ENCODE data around the gene ATG4C. TPM values are rescaled to one million over a fixed set of nuclear protein-coding genes. Genes with fewer than 3 reads are reported as not detected.

The ATG4C gene
- total and polyA plus RNA-seq, 2 experiments from 2014 or later: 7.2 to 10.6 TPM

DNA sequence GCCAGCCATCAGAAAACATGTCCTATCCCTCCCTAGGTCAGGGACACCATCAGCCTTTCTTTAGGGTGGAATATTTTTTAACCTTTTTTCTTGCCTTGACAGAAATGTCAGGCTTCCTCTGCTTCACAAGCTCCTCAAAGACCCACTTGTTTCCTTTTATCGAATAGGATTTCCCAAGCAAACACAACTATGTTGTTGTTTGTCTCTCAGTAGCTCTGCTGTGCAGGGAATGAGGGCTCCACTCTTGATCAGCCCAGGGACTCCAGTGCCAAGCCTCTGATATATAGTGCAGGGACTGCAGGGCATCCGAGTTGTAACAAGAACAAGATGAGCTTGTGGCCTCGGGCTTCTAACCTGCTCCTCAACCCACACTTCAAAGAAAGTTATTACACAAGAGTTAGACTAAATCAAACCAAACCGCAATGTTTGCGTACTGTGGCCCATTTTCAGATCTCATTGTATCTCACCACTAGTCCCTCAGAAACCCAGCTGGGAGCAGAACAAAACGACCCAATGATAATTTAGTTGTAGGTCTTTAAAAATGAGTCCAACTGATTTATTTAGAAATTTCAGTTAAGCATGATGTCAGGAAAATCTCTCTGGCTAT, 108.1 kb downstream of the ATG4C start:
- Histone ChIP-seq H3K4me2 (no peak overlapping the region), H3K4me1 (ENCODE audit: insufficient read depth) (no peaks in the 10 kb centered on the region), H3K4me3 (no peak overlapping the region), H2AFZ (no peak overlapping the region), H3K27ac (no peak overlapping the region), H3K9me2 (replicated peaks; ENCODE audit: insufficient read depth) (no peaks in the 10 kb centered on the region), H3K36me3 (replicated peaks; ENCODE audit: insufficient read depth, low read depth) (no peaks in the 10 kb centered on the region), H3K79me2 (no peaks in the 10 kb centered on the region), H4K20me1 (ENCODE audit: insufficient read depth, poor library complexity, severe bottlenecking) (no peaks in the 10 kb centered on the region), H3K27me3 (no peaks in the 10 kb centered on the region), H3K9me3 (ENCODE audit: low read depth) (no peaks in the 10 kb centered on the region)
- no peak for TF ChIP-seq EZH2 (IDR thresholded peaks at IDR 0.05; ENCODE audit: borderline replicate concordance)
- TF ChIP-seq, protein P1, sequence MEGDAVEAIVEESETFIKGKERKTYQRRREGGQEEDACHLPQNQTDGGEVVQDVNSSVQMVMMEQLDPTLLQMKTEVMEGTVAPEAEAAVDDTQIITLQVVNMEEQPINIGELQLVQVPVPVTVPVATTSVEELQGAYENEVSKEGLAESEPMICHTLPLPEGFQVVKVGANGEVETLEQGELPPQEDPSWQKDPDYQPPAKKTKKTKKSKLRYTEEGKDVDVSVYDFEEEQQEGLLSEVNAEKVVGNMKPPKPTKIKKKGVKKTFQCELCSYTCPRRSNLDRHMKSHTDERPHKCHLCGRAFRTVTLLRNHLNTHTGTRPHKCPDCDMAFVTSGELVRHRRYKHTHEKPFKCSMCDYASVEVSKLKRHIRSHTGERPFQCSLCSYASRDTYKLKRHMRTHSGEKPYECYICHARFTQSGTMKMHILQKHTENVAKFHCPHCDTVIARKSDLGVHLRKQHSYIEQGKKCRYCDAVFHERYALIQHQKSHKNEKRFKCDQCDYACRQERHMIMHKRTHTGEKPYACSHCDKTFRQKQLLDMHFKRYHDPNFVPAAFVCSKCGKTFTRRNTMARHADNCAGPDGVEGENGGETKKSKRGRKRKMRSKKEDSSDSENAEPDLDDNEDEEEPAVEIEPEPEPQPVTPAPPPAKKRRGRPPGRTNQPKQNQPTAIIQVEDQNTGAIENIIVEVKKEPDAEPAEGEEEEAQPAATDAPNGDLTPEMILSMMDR (IDR thresholded peaks at IDR 0.05; ENCODE audit: poor library complexity): no peak
- no peak for TF ChIP-seq EZH2phosphoT487 (IDR thresholded peaks at IDR 0.05; ENCODE audit: low read depth, severe bottlenecking, unreplicated experiment)
- WGBS (ENCODE audit: low lambda C conversion rate, missing lambda C conversion rate): 73% methylated on average over 6 of the region's 6 CpGs
- DNase-seq (ENCODE audit: low spot score): no peak

DNA sequence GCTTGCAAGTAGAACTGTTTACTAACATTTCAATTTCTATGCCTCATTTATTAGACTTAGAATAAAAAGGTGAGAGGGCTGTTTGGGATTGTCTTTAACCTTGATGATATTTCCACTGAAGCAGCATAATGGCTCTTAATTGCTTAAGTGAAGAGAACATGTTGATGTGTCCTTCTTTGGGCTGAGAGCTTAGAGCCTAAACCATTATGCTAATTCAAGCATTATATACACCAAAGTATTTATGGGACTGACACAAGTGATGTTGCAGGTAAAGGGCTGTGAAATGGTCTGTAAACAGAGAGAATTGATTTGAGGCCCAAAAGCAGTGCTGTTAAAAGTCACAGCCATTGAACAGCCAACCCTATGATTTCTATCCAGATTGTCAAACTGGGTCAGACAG, 113.9 kb downstream of the ATG4C start:
- H2AFZ ChIP-seq: no peak overlapping the region
- no peaks in the 10 kb centered on the region for H4K20me1 ChIP-seq (ENCODE audit: insufficient read depth, poor library complexity, severe bottlenecking)
- no peak overlapping the region for H3K27ac ChIP-seq
- DNase-seq (ENCODE audit: low spot score): no peak
- no peaks in the 10 kb centered on the region for H3K9me2 ChIP-seq (replicated peaks; ENCODE audit: insufficient read depth)
- H3K9me3 ChIP-seq (ENCODE audit: low read depth): no peaks in the 10 kb centered on the region
- no peaks in the 10 kb centered on the region for H3K4me1 ChIP-seq (ENCODE audit: insufficient read depth)
- TF ChIP-seq EZH2 (IDR thresholded peaks at IDR 0.05; ENCODE audit: borderline replicate concordance) (no peak), EZH2phosphoT487 (IDR thresholded peaks at IDR 0.05; ENCODE audit: low read depth, severe bottlenecking, unreplicated experiment) (no peak)
- TF ChIP-seq, protein P1 (IDR thresholded peaks at IDR 0.05; ENCODE audit: poor library complexity): no peak
- no peaks in the 10 kb centered on the region for H3K79me2 ChIP-seq
- no peak overlapping the region for H3K4me3 ChIP-seq
- no peaks in the 10 kb centered on the region for H3K36me3 ChIP-seq (replicated peaks; ENCODE audit: insufficient read depth, low read depth)
- H3K27me3 ChIP-seq: no peaks in the 10 kb centered on the region
- H3K4me2 ChIP-seq: no peak overlapping the region

DNA sequence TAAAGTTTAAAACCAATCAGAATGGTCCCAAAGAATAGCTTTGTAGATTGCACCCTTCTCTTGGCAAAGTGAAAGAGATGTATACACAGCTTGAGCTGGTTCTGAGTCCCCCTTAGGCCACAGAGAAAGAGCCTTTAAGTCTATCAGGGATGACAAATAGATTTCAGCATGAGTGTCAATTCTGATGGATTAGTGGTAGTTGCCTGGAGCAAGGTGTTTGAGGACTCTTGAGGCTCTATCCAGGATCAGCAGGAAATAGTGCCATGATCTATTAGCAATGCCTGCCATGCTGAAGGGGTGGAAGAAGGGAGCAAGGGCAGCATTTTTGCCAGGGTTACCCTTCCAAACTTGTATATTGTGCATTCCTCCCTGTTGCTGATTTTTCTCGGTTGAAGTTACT, 116.6 kb downstream of the ATG4C start:
- TF ChIP-seq EZH2phosphoT487 (IDR thresholded peaks at IDR 0.05; ENCODE audit: low read depth, severe bottlenecking, unreplicated experiment) (no peak), EZH2 (IDR thresholded peaks at IDR 0.05; ENCODE audit: borderline replicate concordance) (no peak)
- TF ChIP-seq, protein P1 (IDR thresholded peaks at IDR 0.05; ENCODE audit: poor library complexity): no peak
- no peaks in the 10 kb centered on the region for H3K9me3 ChIP-seq (ENCODE audit: low read depth)
- H3K4me1 ChIP-seq (ENCODE audit: insufficient read depth): no peaks in the 10 kb centered on the region
- H3K27me3 ChIP-seq: no peaks in the 10 kb centered on the region
- WGBS (ENCODE audit: low lambda C conversion rate, missing lambda C conversion rate): 73% methylated on average over 1 of the region's 1 CpG
- H3K4me3 ChIP-seq: no peak overlapping the region
- no peaks in the 10 kb centered on the region for H3K79me2 ChIP-seq
- H3K4me2 ChIP-seq: no peak overlapping the region
- H3K9me2 ChIP-seq (replicated peaks; ENCODE audit: insufficient read depth): no peaks in the 10 kb centered on the region
- H3K27ac ChIP-seq: no peak overlapping the region
- H2AFZ ChIP-seq: no peak overlapping the region
- H4K20me1 ChIP-seq (ENCODE audit: insufficient read depth, poor library complexity, severe bottlenecking): no peaks in the 10 kb centered on the region
- H3K36me3 ChIP-seq (replicated peaks; ENCODE audit: insufficient read depth, low read depth): no peaks in the 10 kb centered on the region
- DNase-seq (ENCODE audit: low spot score): no peak
